ENCODE data around the gene MON1B.

Gene MON1B

DNA sequence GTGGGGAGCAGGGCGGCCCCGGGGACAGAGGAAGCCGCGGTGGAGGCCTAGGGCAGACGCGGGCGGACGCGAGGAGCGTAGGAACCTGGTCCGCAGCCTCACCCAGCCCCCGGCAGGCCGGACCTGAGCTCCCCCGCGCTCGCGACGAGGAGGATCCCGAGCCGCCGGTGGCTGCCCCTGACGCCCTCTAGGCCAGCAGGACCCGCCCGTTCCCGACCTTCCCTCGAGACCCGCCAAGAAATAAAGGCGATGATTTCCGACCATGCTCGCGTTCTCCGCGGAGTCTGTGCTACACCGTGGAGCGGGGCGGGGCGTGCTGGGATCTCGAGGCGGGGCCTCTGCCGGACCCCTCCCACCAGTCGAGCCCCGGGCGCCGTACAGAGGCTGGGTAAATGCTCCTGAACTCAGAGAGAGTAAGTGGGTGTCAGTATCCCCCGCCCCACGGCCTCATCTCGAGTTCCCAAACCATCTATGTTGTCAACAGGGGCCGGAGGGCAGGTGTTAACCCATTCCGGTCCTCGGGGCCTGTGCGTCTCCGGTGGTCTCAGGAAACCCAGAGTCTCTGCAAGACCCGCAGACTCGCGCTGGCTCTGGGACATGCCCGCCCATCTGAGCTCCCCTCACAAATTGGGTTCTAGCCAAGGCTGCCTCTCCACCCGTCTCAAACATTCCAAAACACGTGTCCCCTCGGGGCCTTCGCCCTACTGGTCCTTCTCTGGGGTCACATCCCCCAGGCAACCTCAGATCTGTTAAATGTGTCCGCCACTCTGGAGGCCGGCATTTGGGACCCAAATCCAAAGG is 22.0 kb downstream of the MON1B start:
- no peak for DNase-seq (ENCODE audit: low read depth)
- H3K4me3 ChIP-seq (ENCODE audit: control insufficient read depth, low read depth, low read length) = no peak overlapping the region
- TF ChIP-seq, protein P1, sequence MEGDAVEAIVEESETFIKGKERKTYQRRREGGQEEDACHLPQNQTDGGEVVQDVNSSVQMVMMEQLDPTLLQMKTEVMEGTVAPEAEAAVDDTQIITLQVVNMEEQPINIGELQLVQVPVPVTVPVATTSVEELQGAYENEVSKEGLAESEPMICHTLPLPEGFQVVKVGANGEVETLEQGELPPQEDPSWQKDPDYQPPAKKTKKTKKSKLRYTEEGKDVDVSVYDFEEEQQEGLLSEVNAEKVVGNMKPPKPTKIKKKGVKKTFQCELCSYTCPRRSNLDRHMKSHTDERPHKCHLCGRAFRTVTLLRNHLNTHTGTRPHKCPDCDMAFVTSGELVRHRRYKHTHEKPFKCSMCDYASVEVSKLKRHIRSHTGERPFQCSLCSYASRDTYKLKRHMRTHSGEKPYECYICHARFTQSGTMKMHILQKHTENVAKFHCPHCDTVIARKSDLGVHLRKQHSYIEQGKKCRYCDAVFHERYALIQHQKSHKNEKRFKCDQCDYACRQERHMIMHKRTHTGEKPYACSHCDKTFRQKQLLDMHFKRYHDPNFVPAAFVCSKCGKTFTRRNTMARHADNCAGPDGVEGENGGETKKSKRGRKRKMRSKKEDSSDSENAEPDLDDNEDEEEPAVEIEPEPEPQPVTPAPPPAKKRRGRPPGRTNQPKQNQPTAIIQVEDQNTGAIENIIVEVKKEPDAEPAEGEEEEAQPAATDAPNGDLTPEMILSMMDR (conservative IDR thresholded peaks at IDR 0.05; ENCODE audit: control insufficient read depth, insufficient read depth, low read depth, low read length) = no peak

DNA sequence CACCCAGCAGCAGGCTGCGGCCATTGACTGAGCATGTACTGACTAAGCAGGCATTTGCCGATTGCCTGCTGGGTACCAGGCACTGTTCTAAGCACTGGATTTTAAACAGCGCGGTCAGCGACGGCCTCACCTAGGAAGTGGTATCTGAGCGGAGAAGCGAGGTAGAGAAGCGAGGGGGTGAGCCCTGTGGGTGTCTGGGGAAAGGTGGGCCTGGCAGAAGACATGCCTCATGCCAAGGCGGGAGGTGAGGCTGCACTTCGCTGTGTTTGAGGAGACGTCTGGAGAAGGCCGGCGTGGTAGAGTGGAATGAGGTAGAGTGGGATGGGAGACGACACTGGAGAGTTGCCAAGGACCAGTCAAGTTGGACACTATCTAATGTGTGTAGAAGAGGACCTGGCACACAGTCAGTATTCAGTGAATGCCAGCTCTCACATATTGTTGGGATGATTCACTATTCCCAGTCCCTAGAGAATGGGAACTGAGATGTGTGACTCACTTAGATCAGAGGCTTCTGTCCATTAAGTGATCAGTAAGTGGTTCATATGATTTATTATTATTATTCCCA is 22.6 kb downstream of the MON1B start:
- TF ChIP-seq, protein P1 (conservative IDR thresholded peaks at IDR 0.05; ENCODE audit: control insufficient read depth, insufficient read depth, low read depth, low read length) = no peak
- no peak overlapping the region for H3K4me3 ChIP-seq (ENCODE audit: control insufficient read depth, low read depth, low read length)
- peak; percentile 97 for DNase-seq (ENCODE audit: low read depth)

DNA sequence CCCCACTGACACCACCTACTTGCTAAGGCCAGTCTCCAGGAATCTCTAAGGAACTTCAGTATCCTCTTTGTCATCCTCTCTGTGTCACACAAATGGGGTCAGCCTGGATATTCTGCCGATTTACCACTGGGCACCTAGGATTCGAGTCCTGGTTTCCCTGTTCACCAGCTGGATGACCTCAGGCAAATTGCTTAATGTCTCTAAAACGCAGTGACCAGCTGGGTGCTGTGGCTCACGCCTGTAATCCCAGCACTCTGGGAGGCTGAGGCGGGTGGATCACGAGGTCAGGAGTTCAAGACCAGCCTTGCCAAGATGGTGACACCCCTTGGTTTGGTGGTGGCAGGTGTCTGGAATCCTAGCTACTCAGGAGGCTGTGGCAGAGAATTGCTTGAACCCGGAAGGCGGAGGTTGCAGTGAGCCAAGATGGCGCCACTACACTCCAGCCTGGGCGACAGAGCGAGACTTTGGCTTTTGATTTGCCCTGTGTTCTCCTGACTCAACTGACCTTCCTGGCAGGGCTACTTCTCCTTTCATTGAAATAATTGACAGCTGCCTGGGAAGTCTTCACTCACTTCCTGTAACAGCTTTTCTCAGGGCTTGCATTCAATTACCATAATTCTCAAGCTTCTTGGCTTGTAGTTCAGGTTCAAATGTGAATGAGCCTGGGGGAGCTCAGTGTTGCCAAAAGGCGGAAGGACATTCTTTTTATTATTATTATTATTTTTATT is 23.6 kb downstream of the MON1B start:
- peak; percentile 8 for DNase-seq (ENCODE audit: low read depth)
- TF ChIP-seq, protein P1 (conservative IDR thresholded peaks at IDR 0.05; ENCODE audit: control insufficient read depth, insufficient read depth, low read depth, low read length) = no peak
- no peak overlapping the region for H3K4me3 ChIP-seq (ENCODE audit: control insufficient read depth, low read depth, low read length)

DNA sequence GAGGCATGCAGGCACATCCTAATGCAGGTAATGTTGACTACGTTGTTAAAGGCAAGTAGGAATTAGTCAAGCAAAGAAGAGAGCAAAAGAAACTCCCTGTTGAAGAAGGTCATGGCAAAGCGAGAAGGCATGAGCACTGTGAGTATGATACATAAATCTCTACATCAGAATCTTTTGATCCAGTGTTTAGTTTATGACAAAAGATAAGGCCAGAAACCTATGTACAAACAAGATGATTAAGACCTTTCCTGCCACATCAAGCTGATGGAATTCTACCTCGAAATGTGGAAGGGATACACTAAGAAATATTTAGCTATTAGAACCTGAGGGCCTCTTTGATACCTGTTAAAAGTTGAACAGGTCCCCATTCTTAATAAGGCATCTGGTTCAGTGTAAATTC is 28.4 kb downstream of the MON1B start:
- no peak for DNase-seq (ENCODE audit: low read depth)
- TF ChIP-seq, protein P1 (conservative IDR thresholded peaks at IDR 0.05; ENCODE audit: control insufficient read depth, insufficient read depth, low read depth, low read length) = no peak
- H3K4me3 ChIP-seq (ENCODE audit: control insufficient read depth, low read depth, low read length) = no peak overlapping the region

DNA sequence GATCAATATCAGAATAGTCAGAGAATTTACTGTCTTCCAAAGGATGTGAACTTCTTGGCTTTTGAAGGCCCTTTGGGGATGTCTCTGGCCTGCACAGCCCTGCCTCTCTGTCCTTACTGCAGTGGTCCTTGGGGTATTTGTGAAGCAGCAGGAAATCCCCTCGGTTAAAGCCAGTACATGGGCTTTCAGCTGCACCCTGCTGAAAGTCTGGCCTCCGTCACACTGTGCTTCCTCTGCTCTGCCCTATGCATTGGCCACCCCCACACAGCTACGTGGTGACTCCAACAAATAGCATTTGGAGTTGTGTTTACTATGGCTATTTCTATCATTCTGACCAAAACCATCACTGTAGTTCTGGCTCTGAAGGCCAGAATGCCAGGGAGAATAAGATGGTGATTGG is 29.4 kb downstream of the MON1B start:
- no peak for DNase-seq (ENCODE audit: low read depth)
- TF ChIP-seq, protein P1 (conservative IDR thresholded peaks at IDR 0.05; ENCODE audit: control insufficient read depth, insufficient read depth, low read depth, low read length) = no peak
- H3K4me3 ChIP-seq (ENCODE audit: control insufficient read depth, low read depth, low read length) = no peak overlapping the region

DNA sequence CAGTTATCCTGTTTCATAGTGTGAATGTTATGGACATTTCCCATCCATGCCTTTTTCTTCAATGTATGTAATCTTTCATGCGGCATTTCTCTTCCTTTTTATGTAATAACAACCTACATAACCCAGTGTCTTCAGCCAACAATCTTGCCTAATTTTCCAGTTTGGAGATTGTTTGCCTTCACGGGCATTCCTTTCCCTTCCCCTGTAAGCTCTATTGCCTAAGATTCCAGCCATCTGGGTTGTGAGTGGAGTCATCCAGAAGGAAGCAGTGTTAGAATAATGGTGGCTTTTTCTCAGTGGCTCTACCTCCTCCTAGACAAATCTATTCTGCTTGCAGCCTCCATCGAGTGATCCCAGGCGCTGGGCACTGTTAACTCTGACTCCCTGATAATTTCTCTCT is 30.5 kb downstream of the MON1B start:
- TF ChIP-seq, protein P1 (conservative IDR thresholded peaks at IDR 0.05; ENCODE audit: control insufficient read depth, insufficient read depth, low read depth, low read length) = no peak
- H3K4me3 ChIP-seq (ENCODE audit: control insufficient read depth, low read depth, low read length) = no peak overlapping the region
- DNase-seq (ENCODE audit: low read depth) = no peak
